H9 (cell line): ENCODE data around the gene TRPC4AP. TPM values are rescaled to one million over a fixed set of nuclear protein-coding genes. Genes with fewer than 3 reads are reported as not detected.

Source experiments
- DNase-seq: peaks from one replicate; pipeline ENCODE4 v3.0.0-alpha.2; 2017
- H2AFZ ChIP-seq: one replicate; pipeline ENCODE4 v1.6.1; 2013; ENCODE audit warnings: mild to moderate bottlenecking, low read length, control low read depth, moderate library complexity
- H2AK5ac ChIP-seq: 2 replicates; pipeline ENCODE4 v1.6.1; 2013; ENCODE audit warnings: low read length, control low read depth, mixed read lengths; ENCODE audit not compliant: insufficient read length
- H2BK120ac ChIP-seq: one replicate; pipeline ENCODE4 v1.6.1; 2013; ENCODE audit warnings: low read depth, mild to moderate bottlenecking, low read length, control low read depth, inconsistent platforms; ENCODE audit not compliant: poor library complexity, severe bottlenecking
- H2BK12ac ChIP-seq: 2 replicates; pipeline ENCODE4 v1.6.1; 2013; ENCODE audit warnings: low read length, control low read depth, mixed read lengths, low read depth; ENCODE audit not compliant: insufficient read length
- H2BK15ac ChIP-seq: 2 replicates; pipeline ENCODE4 v1.6.1; 2013; ENCODE audit warnings: low read depth, low read length, control low read depth
- H2BK20ac ChIP-seq: one replicate; pipeline ENCODE4 v1.6.1; 2013; ENCODE audit warnings: low read depth, mild to moderate bottlenecking, low read length, control low read depth, inconsistent platforms; ENCODE audit not compliant: poor library complexity, severe bottlenecking
- H2BK5ac ChIP-seq: 2 replicates; pipeline ENCODE4 v1.6.1; 2013; ENCODE audit warnings: low read length, control low read depth, mixed read lengths; ENCODE audit not compliant: insufficient read length
- H3K14ac ChIP-seq: 2 replicates; pipeline ENCODE4 v1.6.1; 2013; ENCODE audit warnings: low read length, control low read depth; ENCODE audit not compliant: insufficient read depth
- H3K18ac ChIP-seq: 2 replicates; pipeline ENCODE4 v1.6.1; 2013; ENCODE audit warnings: low read depth, mild to moderate bottlenecking, mixed read lengths, low read length, control low read depth; ENCODE audit not compliant: insufficient read length
- H3K23ac ChIP-seq: 2 replicates; pipeline ENCODE4 v1.6.1; 2013; ENCODE audit warnings: low read length, control low read depth, mixed read lengths, low read depth; ENCODE audit not compliant: insufficient read length
- H3K23me2 ChIP-seq: 2 replicates; pipeline ENCODE4 v1.6.1; 2013; ENCODE audit warnings: low read depth, mild to moderate bottlenecking, mixed read lengths, low read length, control low read depth; ENCODE audit not compliant: insufficient read length, poor library complexity, severe bottlenecking
- H3K27ac ChIP-seq: 2 replicates; pipeline ENCODE4 v1.5.1; 2013; ENCODE audit warnings: low read length, control low read depth, mixed read lengths, low read depth; ENCODE audit not compliant: insufficient read length
- H3K27me3 ChIP-seq: 2 replicates; pipeline ENCODE4 v1.6.1; 2013; ENCODE audit warnings: low read length, control low read depth, inconsistent platforms; ENCODE audit not compliant: insufficient read depth
- H3K4ac ChIP-seq: 2 replicates; pipeline ENCODE4 v1.6.1; 2013; ENCODE audit warnings: low read depth, mild to moderate bottlenecking, control low read depth, inconsistent platforms, low read length, moderate library complexity
- H3K4me1 ChIP-seq: 2 replicates; pipeline ENCODE4 v1.6.1; 2013; ENCODE audit warnings: low read length, control low read depth, inconsistent platforms; ENCODE audit not compliant: insufficient read depth
- H3K4me2 ChIP-seq: 2 replicates; pipeline ENCODE4 v1.6.1; 2013; ENCODE audit warnings: low read length, control low read depth, mixed read lengths; ENCODE audit not compliant: insufficient read length, insufficient read depth
- H3K56ac ChIP-seq: 2 replicates; pipeline ENCODE4 v1.6.1; 2013; ENCODE audit warnings: low read depth, mild to moderate bottlenecking, mixed read lengths, low read length, control low read depth; ENCODE audit not compliant: insufficient read length
- H3K79me1 ChIP-seq: 2 replicates; pipeline ENCODE4 v1.6.1; 2013; ENCODE audit warnings: low read depth, mild to moderate bottlenecking, moderate library complexity, low read length, control low read depth, inconsistent platforms; ENCODE audit not compliant: insufficient read depth, poor library complexity, severe bottlenecking
- H3K79me2 ChIP-seq: 2 replicates; pipeline ENCODE4 v1.6.1; 2013; ENCODE audit warnings: low read length, control low read depth, inconsistent platforms; ENCODE audit not compliant: insufficient read depth
- H3K9ac ChIP-seq: 2 replicates; pipeline ENCODE4 v1.6.1; 2013; ENCODE audit warnings: low read length, control low read depth, mixed read lengths; ENCODE audit not compliant: insufficient read length; ENCODE audit errors: extremely low read depth
- H3K9me3 ChIP-seq: one replicate; pipeline ENCODE4 v1.6.1; 2013; ENCODE audit warnings: low read depth, low read length, inconsistent platforms; ENCODE audit not compliant: control insufficient read depth
- H3T11ph ChIP-seq: one replicate; pipeline ENCODE4 v1.6.1; 2013; ENCODE audit warnings: mild to moderate bottlenecking, low read length, control low read depth, inconsistent platforms
- H4K20me1 ChIP-seq: one replicate; pipeline ENCODE4 v1.6.1; 2013; ENCODE audit not compliant: control insufficient read depth, insufficient read length, insufficient read depth
- H4K5ac ChIP-seq: 2 replicates; pipeline ENCODE4 v1.6.1; 2013; ENCODE audit warnings: low read depth, mild to moderate bottlenecking, mixed read lengths, low read length, control low read depth; ENCODE audit not compliant: insufficient read length
- H4K8ac ChIP-seq: replicated peaks from 2 replicates; pipeline ENCODE4 v1.6.1; 2013; ENCODE audit warnings: low read length, control low read depth, mixed read lengths, low read depth; ENCODE audit not compliant: insufficient read length
- H4K91ac ChIP-seq: 2 replicates; pipeline ENCODE4 v1.6.1; 2013; ENCODE audit warnings: low read depth, mild to moderate bottlenecking, moderate library complexity, mixed read lengths, low read length, control low read depth; ENCODE audit not compliant: insufficient read length
- H3K27ac Mint-ChIP-seq, 3 experiments: 2 replicates in 2 of 3; 3 replicates in 1 of 3; pipeline ENCODE4 v1.8.0; 2020 to 2021; ENCODE audit warnings: mixed read lengths in 3 of 3, mild to moderate bottlenecking in 1 of 3, moderate library complexity in 1 of 3
- H3K27me3 Mint-ChIP-seq: 2 replicates; pipeline ENCODE4 v1.8.0; 2021; ENCODE audit warnings: low read depth, mild to moderate bottlenecking, moderate library complexity, mixed read lengths
- H3K36me3 Mint-ChIP-seq, 3 experiments: 2 replicates in 2 of 3; 3 replicates in 1 of 3; pipeline ENCODE4 v1.8.0; 2020 to 2021; ENCODE audit warnings: low read depth in 3 of 3, mixed read lengths in 3 of 3; ENCODE audit not compliant: insufficient read depth in 1 of 3
- H3K4me1 Mint-ChIP-seq, 2 experiments: 2 replicates each; pipeline ENCODE4 v1.8.0; 2020; ENCODE audit warnings: mixed read lengths in 2 of 2
- H3K4me3 Mint-ChIP-seq, 2 experiments: 2 replicates in 1 of 2; 3 replicates in 1 of 2; pipeline ENCODE4 v1.8.0; 2020 to 2021; ENCODE audit warnings: mild to moderate bottlenecking in 2 of 2, mixed read lengths in 2 of 2, moderate library complexity in 1 of 2
- H3K9me3 Mint-ChIP-seq, 2 experiments: 2 replicates in 1 of 2; 3 replicates in 1 of 2; pipeline ENCODE4 v1.8.0; 2020; ENCODE audit warnings: mild to moderate bottlenecking in 2 of 2, mixed read lengths in 2 of 2, moderate library complexity in 1 of 2
- WGBS: extraction: QIAGEN DNeasy Blood & Tissue Kit; methylation state at CpG from one replicate; pipeline ENCODE4 v1.1.7; 2013; ENCODE audit warnings: missing lambda C conversion rate, low lambda C conversion rate, mixed read lengths; ENCODE audit not compliant: insufficient read length; ENCODE audit errors: extremely low coverage; 5-methylcytosine and 5-hydroxymethylcytosine counted together
- total RNA-seq: library from RNA; stranded (reverse); gene quantifications from 2 replicates; pipeline ENCODE4 v1.2.1, GENCODE V29; 2021
- TF ChIP-seq, protein P1 (sequence below): fragments of 200-600 bp; sonication (generic); conservative IDR thresholded peaks from 3 replicates; pipeline ENCODE4 v1.8.0; 2021; ENCODE audit warnings: antibody characterized with exemption, mild to moderate bottlenecking

The TRPC4AP gene
- total RNA-seq, 1 experiment from 2014 or later: 93.9 TPM

- no peak overlapping the region for H3K4me3 Mint-ChIP-seq
- Histone ChIP-seq H3K18ac (no peak overlapping the region), H4K5ac (no peak overlapping the region), H3K14ac (no peak overlapping the region), H2AK5ac (no peak overlapping the region), H3K23me2 (no peaks in the 10 kb centered on the region), H4K20me1 (no peaks in the 10 kb centered on the region), H2BK120ac (no peak overlapping the region), H3K23ac (no peak overlapping the region), H3K4me1 (no peaks in the 10 kb centered on the region), H3K9me3 (no peaks in the 10 kb centered on the region), H3K4me2 (no peak overlapping the region), H2BK15ac (no peak overlapping the region), H2BK20ac (no peak overlapping the region), H3K4ac (no peak overlapping the region), H3K56ac (no peak overlapping the region), H3K27ac (no peak overlapping the region), H3K79me2 (no peaks in the 10 kb centered on the region), H3T11ph (no peak overlapping the region), H2BK5ac (no peak overlapping the region), H4K8ac (no peak overlapping the region), H2BK12ac (no peak overlapping the region), H3K79me1 (no peaks in the 10 kb centered on the region), H4K91ac (no peak overlapping the region), H2AFZ (no peak overlapping the region), H3K9ac (no peak overlapping the region), H3K27me3 (no peaks in the 10 kb centered on the region)
- DNase-seq: no peak
- TF ChIP-seq, protein P1, sequence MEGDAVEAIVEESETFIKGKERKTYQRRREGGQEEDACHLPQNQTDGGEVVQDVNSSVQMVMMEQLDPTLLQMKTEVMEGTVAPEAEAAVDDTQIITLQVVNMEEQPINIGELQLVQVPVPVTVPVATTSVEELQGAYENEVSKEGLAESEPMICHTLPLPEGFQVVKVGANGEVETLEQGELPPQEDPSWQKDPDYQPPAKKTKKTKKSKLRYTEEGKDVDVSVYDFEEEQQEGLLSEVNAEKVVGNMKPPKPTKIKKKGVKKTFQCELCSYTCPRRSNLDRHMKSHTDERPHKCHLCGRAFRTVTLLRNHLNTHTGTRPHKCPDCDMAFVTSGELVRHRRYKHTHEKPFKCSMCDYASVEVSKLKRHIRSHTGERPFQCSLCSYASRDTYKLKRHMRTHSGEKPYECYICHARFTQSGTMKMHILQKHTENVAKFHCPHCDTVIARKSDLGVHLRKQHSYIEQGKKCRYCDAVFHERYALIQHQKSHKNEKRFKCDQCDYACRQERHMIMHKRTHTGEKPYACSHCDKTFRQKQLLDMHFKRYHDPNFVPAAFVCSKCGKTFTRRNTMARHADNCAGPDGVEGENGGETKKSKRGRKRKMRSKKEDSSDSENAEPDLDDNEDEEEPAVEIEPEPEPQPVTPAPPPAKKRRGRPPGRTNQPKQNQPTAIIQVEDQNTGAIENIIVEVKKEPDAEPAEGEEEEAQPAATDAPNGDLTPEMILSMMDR: no peak
- H3K27me3 Mint-ChIP-seq: peaks cover 9% of the 10 kb centered on the region
- H3K27ac Mint-ChIP-seq: peak overlapping the region in 1 of 3 experiments; percentile 65; a peak in 1 of 7 replicates
- WGBS: no CpG with 5 or more reads among the region's 20 CpGs
- peaks cover 2 to 3% of the 10 kb centered on the region in 2 experiments; a peak in 3 of 4 replicates for H3K4me1 Mint-ChIP-seq
- peaks cover 3 to 32% (median 19%) of the 10 kb centered on the region in 3 experiments; a peak in 6 of 7 replicates for H3K36me3 Mint-ChIP-seq
- H3K9me3 Mint-ChIP-seq: no peaks in the 10 kb centered on the region
These were observed 99.7 kb downstream of the TRPC4AP start for GRCh38 chr20:34992751-34993417.
